Measurements from ENCODE around the gene CBY1.

The CBY1 gene

DNA sequence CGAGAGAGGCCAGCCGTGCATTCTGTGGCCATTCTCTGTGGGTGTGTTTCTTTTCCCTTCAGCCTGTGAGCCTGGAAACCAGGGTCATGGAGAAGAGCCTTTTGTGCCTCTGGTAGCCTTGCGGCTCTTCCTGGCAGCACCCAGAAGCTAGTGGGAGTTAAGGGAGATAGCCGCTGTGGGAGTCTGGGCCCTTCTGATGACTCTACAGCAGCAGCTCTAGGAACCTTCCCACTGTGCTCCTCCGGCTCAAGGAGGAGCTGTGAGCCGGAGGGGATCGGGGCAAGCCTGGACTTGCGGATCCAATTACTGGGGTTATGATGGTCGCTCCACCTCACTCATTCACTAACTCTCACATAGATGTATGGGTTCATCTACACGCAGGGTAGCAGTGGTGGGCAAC lies 59.8 kb downstream of the CBY1 start:
- peaks cover 7% of the 10 kb centered on the region; the same call in 1 of the 2 replicates for H3K36me3 ChIP-seq (replicated peaks; ENCODE audit: insufficient read depth, low read length)

DNA sequence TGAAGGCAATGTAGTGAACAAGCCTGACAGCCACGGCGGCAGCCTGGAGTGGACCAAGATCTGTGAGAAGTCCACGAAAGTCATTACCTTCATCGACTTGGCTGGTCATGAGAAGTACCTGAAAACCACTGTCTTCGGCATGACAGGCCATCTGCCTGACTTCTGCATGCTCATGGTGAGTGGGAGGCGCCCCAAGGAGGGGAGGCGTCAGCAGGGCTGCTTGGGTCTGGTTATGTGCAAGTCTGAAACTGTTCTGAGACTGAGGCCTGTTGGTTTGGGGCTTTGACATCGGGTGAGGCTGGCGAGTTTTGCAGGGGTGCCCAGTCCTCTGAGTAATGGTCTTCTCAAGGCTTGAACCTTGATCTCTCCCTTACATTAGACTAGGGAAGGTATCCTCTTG lies 60.4 kb downstream of the CBY1 start:
- H3K79me2 ChIP-seq (ENCODE audit: low read length): peaks cover 89% of the 10 kb centered on the region
- TF ChIP-seq EZH2phosphoT487 (IDR thresholded peaks at IDR 0.05; ENCODE audit: low read length): no peak
- TF ChIP-seq, protein P1, sequence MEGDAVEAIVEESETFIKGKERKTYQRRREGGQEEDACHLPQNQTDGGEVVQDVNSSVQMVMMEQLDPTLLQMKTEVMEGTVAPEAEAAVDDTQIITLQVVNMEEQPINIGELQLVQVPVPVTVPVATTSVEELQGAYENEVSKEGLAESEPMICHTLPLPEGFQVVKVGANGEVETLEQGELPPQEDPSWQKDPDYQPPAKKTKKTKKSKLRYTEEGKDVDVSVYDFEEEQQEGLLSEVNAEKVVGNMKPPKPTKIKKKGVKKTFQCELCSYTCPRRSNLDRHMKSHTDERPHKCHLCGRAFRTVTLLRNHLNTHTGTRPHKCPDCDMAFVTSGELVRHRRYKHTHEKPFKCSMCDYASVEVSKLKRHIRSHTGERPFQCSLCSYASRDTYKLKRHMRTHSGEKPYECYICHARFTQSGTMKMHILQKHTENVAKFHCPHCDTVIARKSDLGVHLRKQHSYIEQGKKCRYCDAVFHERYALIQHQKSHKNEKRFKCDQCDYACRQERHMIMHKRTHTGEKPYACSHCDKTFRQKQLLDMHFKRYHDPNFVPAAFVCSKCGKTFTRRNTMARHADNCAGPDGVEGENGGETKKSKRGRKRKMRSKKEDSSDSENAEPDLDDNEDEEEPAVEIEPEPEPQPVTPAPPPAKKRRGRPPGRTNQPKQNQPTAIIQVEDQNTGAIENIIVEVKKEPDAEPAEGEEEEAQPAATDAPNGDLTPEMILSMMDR (IDR thresholded peaks at IDR 0.05; ENCODE audit: low read length): no peak
- no peak for TF ChIP-seq EZH2 (optimal IDR thresholded peaks at IDR 0.05; ENCODE audit: low read depth, low read length)

More for the DNA sequence above, 59.8 kb downstream of the CBY1 start:
- Histone ChIP-seq H3F3A (ENCODE audit: insufficient read depth, low read length) (no peaks in the 10 kb centered on the region), H3K4me2 (ENCODE audit: low read depth, low read length) (no peak overlapping the region), H3K4me3 (ENCODE audit: low read length) (no peak overlapping the region), H3K9me3 (replicated peaks; ENCODE audit: insufficient read depth, low read length) (no peaks in the 10 kb centered on the region), H2AFZ (ENCODE audit: low read length) (no peak overlapping the region), H3K9me2 (replicated peaks; ENCODE audit: insufficient read depth, low read length) (no peaks in the 10 kb centered on the region), H3K79me2 (ENCODE audit: low read length) (peaks cover 90% of the 10 kb centered on the region), H3K27ac (ENCODE audit: low read length) (no peak overlapping the region), H3K9ac (ENCODE audit: low read length) (no peak overlapping the region), H3K27me3 (replicated peaks; ENCODE audit: insufficient read depth, low read length) (no peaks in the 10 kb centered on the region), H4K20me1 (ENCODE audit: insufficient read depth, low read length) (peaks cover 52% of the 10 kb centered on the region), H3K4me1 (ENCODE audit: low read length) (no peaks in the 10 kb centered on the region)
- TF ChIP-seq, protein P1 (IDR thresholded peaks at IDR 0.05; ENCODE audit: low read length): no peak
- TF ChIP-seq EZH2 (optimal IDR thresholded peaks at IDR 0.05; ENCODE audit: low read depth, low read length) (no peak), EZH2phosphoT487 (IDR thresholded peaks at IDR 0.05; ENCODE audit: low read length) (no peak)
- no peak for DNase-seq

DNA sequence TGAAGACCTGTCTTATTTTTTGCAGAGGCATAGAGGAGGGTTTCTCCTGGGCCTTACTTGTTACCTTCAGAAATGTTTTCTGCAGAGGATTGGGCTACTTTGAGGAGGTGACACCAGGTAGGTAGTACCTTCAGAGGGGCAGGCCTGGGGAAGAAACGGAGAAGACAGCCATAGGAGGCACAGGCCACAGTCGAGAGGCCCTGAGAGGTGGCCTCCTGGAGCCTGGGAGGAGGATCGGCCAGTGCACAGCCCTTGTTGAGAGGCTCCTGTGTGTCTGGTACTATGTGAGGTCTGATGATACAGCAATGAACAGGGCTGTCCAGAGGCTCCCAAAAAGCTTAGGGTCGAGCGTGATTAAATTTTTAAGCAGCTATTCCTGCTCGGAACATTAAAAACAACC lies 60.8 kb downstream of the CBY1 start:
- H3K79me2 ChIP-seq (ENCODE audit: low read length): peaks cover 86% of the 10 kb centered on the region

More for the DNA sequence above, 60.4 kb downstream of the CBY1 start:
- H3K4me1 ChIP-seq (ENCODE audit: low read length): no peaks in the 10 kb centered on the region
- no peaks in the 10 kb centered on the region for H3K9me2 ChIP-seq (replicated peaks; ENCODE audit: insufficient read depth, low read length)
- peak; percentile 3 for DNase-seq
- H4K20me1 ChIP-seq (ENCODE audit: insufficient read depth, low read length): peaks cover 51% of the 10 kb centered on the region
- no peak overlapping the region for H3K27ac ChIP-seq (ENCODE audit: low read length)
- H2AFZ ChIP-seq (ENCODE audit: low read length): no peak overlapping the region
- no peaks in the 10 kb centered on the region for H3K27me3 ChIP-seq (replicated peaks; ENCODE audit: insufficient read depth, low read length)
- H3K36me3 ChIP-seq (replicated peaks; ENCODE audit: insufficient read depth, low read length): peaks cover 7% of the 10 kb centered on the region; the same call in 1 of the 2 replicates
- H3K4me3 ChIP-seq (ENCODE audit: low read length): no peak overlapping the region
- no peak overlapping the region for H3K9ac ChIP-seq (ENCODE audit: low read length)
- no peak overlapping the region for H3K4me2 ChIP-seq (ENCODE audit: low read depth, low read length)
- H3K9me3 ChIP-seq (replicated peaks; ENCODE audit: insufficient read depth, low read length): no peaks in the 10 kb centered on the region
- no peaks in the 10 kb centered on the region for H3F3A ChIP-seq (ENCODE audit: insufficient read depth, low read length)

More for the DNA sequence above, 60.8 kb downstream of the CBY1 start:
- H3K36me3 ChIP-seq (replicated peaks; ENCODE audit: insufficient read depth, low read length): peaks cover 7% of the 10 kb centered on the region; the same call in 1 of the 2 replicates
- no peak overlapping the region for H3K4me3 ChIP-seq (ENCODE audit: low read length)
- DNase-seq: no peak
- H3K27me3 ChIP-seq (replicated peaks; ENCODE audit: insufficient read depth, low read length): no peaks in the 10 kb centered on the region
- H3K27ac ChIP-seq (ENCODE audit: low read length): no peak overlapping the region
- H3K9me2 ChIP-seq (replicated peaks; ENCODE audit: insufficient read depth, low read length): no peaks in the 10 kb centered on the region
- H3K4me2 ChIP-seq (ENCODE audit: low read depth, low read length): no peak overlapping the region
- peaks cover 47% of the 10 kb centered on the region for H4K20me1 ChIP-seq (ENCODE audit: insufficient read depth, low read length)
- no peak overlapping the region for H3K9ac ChIP-seq (ENCODE audit: low read length)
- no peaks in the 10 kb centered on the region for H3K4me1 ChIP-seq (ENCODE audit: low read length)
- no peak overlapping the region for H2AFZ ChIP-seq (ENCODE audit: low read length)
- TF ChIP-seq EZH2phosphoT487 (IDR thresholded peaks at IDR 0.05; ENCODE audit: low read length) (no peak), EZH2 (optimal IDR thresholded peaks at IDR 0.05; ENCODE audit: low read depth, low read length) (no peak)
- TF ChIP-seq, protein P1 (IDR thresholded peaks at IDR 0.05; ENCODE audit: low read length): no peak
- no peaks in the 10 kb centered on the region for H3F3A ChIP-seq (ENCODE audit: insufficient read depth, low read length)
- H3K9me3 ChIP-seq (replicated peaks; ENCODE audit: insufficient read depth, low read length): no peaks in the 10 kb centered on the region

Data from MM.1S (cell line).